HEK293 (cell line): Measurements from ENCODE around the gene LZTR1.

Experiments
- CTCF ChIA-PET: fragments of 350-600 bp; formaldehyde crosslinking; extraction: SDS; loops from one replicate; lab custom pipeline; 2021; ENCODE audit warnings: antibody characterized with exemption; lab: Yijun Ruan, JAX
- POLR2A ChIA-PET: fragments of 300-600 bp; formaldehyde crosslinking; extraction: SDS; loops from one replicate; lab custom pipeline; 2020; ENCODE audit warnings: antibody characterized with exemption, inconsistent platforms; lab: Yijun Ruan, JAX
- H3K27ac ChIP-seq: fragments of 200-500 bp; sonication (Bioruptor generic); 2 replicates; pipeline ENCODE4 v1.5.1; 2014; ENCODE audit warnings: low read depth, low read length, control low read depth, inconsistent platforms; ENCODE audit errors: extremely low read depth
- H3K36me3 ChIP-seq, 2 experiments: fragments of 200-500 bp in 1 of 2; sonication (Bioruptor generic) in 1 of 2; 1 replicate in 1 of 2; 2 replicates in 1 of 2; pipeline ENCODE4 v1.5.1; 2014 to 2017; ENCODE audit warnings: inconsistent platforms in 2 of 2, low read length in 2 of 2; ENCODE audit not compliant: control insufficient read depth in 2 of 2, insufficient read depth in 1 of 2
- H3K4me1 ChIP-seq: fragments of 200-500 bp; sonication (Bioruptor generic); 2 replicates; pipeline ENCODE4 v1.5.1; 2014; ENCODE audit warnings: mild to moderate bottlenecking, low read length, inconsistent platforms; ENCODE audit not compliant: control insufficient read depth, insufficient read depth
- H3K4me3 ChIP-seq: 2 replicates; pipeline ENCODE4 v1.5.1; 2011; ENCODE audit warnings: low read depth, mild to moderate bottlenecking, control low read depth, low read length, moderate library complexity
- H3K9me3 ChIP-seq: fragments of 200-500 bp; sonication (Bioruptor generic); 2 replicates; pipeline ENCODE4 v1.5.1; 2014; ENCODE audit warnings: low read depth, low read length, inconsistent platforms; ENCODE audit not compliant: control insufficient read depth, insufficient read depth
- MEIS1 ChIP-seq: sonication (generic); formaldehyde crosslinking; IDR thresholded peaks from 2 replicates; pipeline ENCODE4 v1.8.1; 2022; ENCODE audit warnings: missing genetic modification reagents, mild to moderate bottlenecking, borderline replicate concordance
- OVOL3 ChIP-seq: fragments of 450-650 bp; formaldehyde crosslinking; IDR thresholded peaks from 2 replicates; pipeline ENCODE4 v1.5.1; 2016; ENCODE audit warnings: missing biosample characterization, missing genetic modification characterization
- RBAK ChIP-seq: fragments of 450-650 bp; formaldehyde crosslinking; IDR thresholded peaks from 2 replicates; pipeline ENCODE4 v1.5.1; 2016; ENCODE audit warnings: missing biosample characterization, missing genetic modification characterization
- SCRT1 ChIP-seq: fragments of 450-650 bp; formaldehyde crosslinking; IDR thresholded peaks from 2 replicates; pipeline ENCODE4 v1.5.1; 2016; ENCODE audit warnings: missing biosample characterization, missing genetic modification characterization, borderline replicate concordance
- SCRT2 ChIP-seq: fragments of 450-650 bp; formaldehyde crosslinking; IDR thresholded peaks from 2 replicates; pipeline ENCODE4 v1.5.1; 2016; ENCODE audit warnings: missing biosample characterization, missing genetic modification characterization
- SP2 ChIP-seq: fragments of 450-650 bp; formaldehyde crosslinking; IDR thresholded peaks from 2 replicates; pipeline ENCODE4 v1.5.1; 2016; ENCODE audit warnings: missing biosample characterization, missing genetic modification characterization
- TRIM28 ChIP-seq: IDR thresholded peaks from 2 replicates; pipeline ENCODE4 v1.6.1; 2011; ENCODE audit warnings: low read length, control low read depth, borderline replicate concordance
- ZBTB26 ChIP-seq: fragments of 450-650 bp; formaldehyde crosslinking; optimal IDR thresholded peaks from 2 replicates; pipeline ENCODE3; 2016; ENCODE audit warnings: missing biosample characterization, mild to moderate bottlenecking, missing genetic modification characterization
- ZEB2 ChIP-seq: fragments of 450-650 bp; formaldehyde crosslinking; IDR thresholded peaks from 2 replicates; pipeline ENCODE4 v1.5.1; 2016; ENCODE audit warnings: missing biosample characterization, missing genetic modification characterization
- ZNF155 ChIP-seq: fragments of 450-650 bp; formaldehyde crosslinking; IDR thresholded peaks from 2 replicates; pipeline ENCODE4 v1.5.1; 2016; ENCODE audit warnings: missing biosample characterization, missing genetic modification characterization
- ZNF24 ChIP-seq: fragments of 450-650 bp; formaldehyde crosslinking; IDR thresholded peaks from 2 replicates; pipeline ENCODE4 v1.5.1; 2016; ENCODE audit warnings: missing biosample characterization, missing genetic modification characterization
- ZNF248 ChIP-seq: fragments of 450-650 bp; formaldehyde crosslinking; IDR thresholded peaks from 2 replicates; pipeline ENCODE4 v1.5.1; 2017; ENCODE audit warnings: missing biosample characterization, missing genetic modification characterization
- ZNF324 ChIP-seq: fragments of 450-650 bp; formaldehyde crosslinking; IDR thresholded peaks from 2 replicates; pipeline ENCODE4 v1.5.1; 2016; ENCODE audit warnings: missing biosample characterization, missing genetic modification characterization
- ZNF341 ChIP-seq: fragments of 450-650 bp; formaldehyde crosslinking; IDR thresholded peaks from 2 replicates; pipeline ENCODE4; 2016; ENCODE audit warnings: low read depth, missing biosample characterization, missing genetic modification characterization
- ZNF416 ChIP-seq: fragments of 450-650 bp; formaldehyde crosslinking; IDR thresholded peaks from 2 replicates; pipeline ENCODE4 v1.5.1; 2016; ENCODE audit warnings: missing biosample characterization, missing genetic modification characterization
- ZNF501 ChIP-seq: fragments of 450-650 bp; formaldehyde crosslinking; IDR thresholded peaks from 2 replicates; pipeline ENCODE4 v1.5.1; 2016; ENCODE audit warnings: missing biosample characterization, missing genetic modification characterization
- ZNF510 ChIP-seq: fragments of 450-650 bp; formaldehyde crosslinking; IDR thresholded peaks from 2 replicates; pipeline ENCODE4 v1.5.1; 2018; ENCODE audit warnings: mild to moderate bottlenecking, missing genetic modification characterization, missing biosample characterization; ENCODE audit not compliant: insufficient replicate concordance
- ZNF548 ChIP-seq: fragments of 450-650 bp; formaldehyde crosslinking; IDR thresholded peaks from 2 replicates; pipeline ENCODE4 v1.5.1; 2016; ENCODE audit warnings: missing biosample characterization, missing genetic modification characterization
- ZNF624 ChIP-seq: fragments of 450-650 bp; formaldehyde crosslinking; IDR thresholded peaks from 2 replicates; pipeline ENCODE4 v1.5.1; 2017; ENCODE audit warnings: missing biosample characterization, missing genetic modification characterization
- ZNF747 ChIP-seq: fragments of 450-650 bp; formaldehyde crosslinking; IDR thresholded peaks from 2 replicates; pipeline ENCODE4 v1.5.1; 2016; ENCODE audit warnings: missing biosample characterization, missing genetic modification characterization
- ZNF785 ChIP-seq: fragments of 450-650 bp; formaldehyde crosslinking; IDR thresholded peaks from 2 replicates; pipeline ENCODE4 v1.5.1; 2016; ENCODE audit warnings: missing biosample characterization, missing genetic modification characterization
- ZSCAN23 ChIP-seq: fragments of 450-650 bp; formaldehyde crosslinking; IDR thresholded peaks from 2 replicates; pipeline ENCODE4 v1.5.1; 2016; ENCODE audit warnings: missing biosample characterization, missing genetic modification characterization
- TF ChIP-seq, protein P1 (sequence below): sonication (generic); formaldehyde crosslinking; IDR thresholded peaks from 2 replicates; pipeline ENCODE4 v1.8.1; 2022; ENCODE audit warnings: mild to moderate bottlenecking, moderate library complexity, missing genetic modification reagents
- TF ChIP-seq, protein P2 (sequence below): fragments of 450-650 bp; formaldehyde crosslinking; IDR thresholded peaks from 2 replicates; pipeline ENCODE4 v1.5.1; 2016; ENCODE audit warnings: missing biosample characterization, missing genetic modification characterization, low read depth
- TF ChIP-seq, protein P3 (sequence below): fragments of 450-650 bp; formaldehyde crosslinking; IDR thresholded peaks from 2 replicates; pipeline ENCODE4 v1.5.1; 2016; ENCODE audit warnings: missing biosample characterization, missing genetic modification characterization
- TF ChIP-seq, protein P4 (sequence below): fragments of 450-650 bp; formaldehyde crosslinking; IDR thresholded peaks from 2 replicates; pipeline ENCODE4 v1.5.1; 2016; ENCODE audit warnings: missing biosample characterization, missing genetic modification characterization
- TF ChIP-seq, protein P5 (sequence below): fragments of 450-650 bp; formaldehyde crosslinking; IDR thresholded peaks from 2 replicates; pipeline ENCODE4 v1.5.1; 2016; ENCODE audit warnings: missing biosample characterization, missing genetic modification characterization
- TF ChIP-seq, protein P6 (sequence below): fragments of 450-650 bp; formaldehyde crosslinking; IDR thresholded peaks from 2 replicates; pipeline ENCODE4 v1.5.1; 2017; ENCODE audit warnings: missing biosample characterization, mild to moderate bottlenecking, missing genetic modification characterization, moderate library complexity

The LZTR1 gene

DNA sequence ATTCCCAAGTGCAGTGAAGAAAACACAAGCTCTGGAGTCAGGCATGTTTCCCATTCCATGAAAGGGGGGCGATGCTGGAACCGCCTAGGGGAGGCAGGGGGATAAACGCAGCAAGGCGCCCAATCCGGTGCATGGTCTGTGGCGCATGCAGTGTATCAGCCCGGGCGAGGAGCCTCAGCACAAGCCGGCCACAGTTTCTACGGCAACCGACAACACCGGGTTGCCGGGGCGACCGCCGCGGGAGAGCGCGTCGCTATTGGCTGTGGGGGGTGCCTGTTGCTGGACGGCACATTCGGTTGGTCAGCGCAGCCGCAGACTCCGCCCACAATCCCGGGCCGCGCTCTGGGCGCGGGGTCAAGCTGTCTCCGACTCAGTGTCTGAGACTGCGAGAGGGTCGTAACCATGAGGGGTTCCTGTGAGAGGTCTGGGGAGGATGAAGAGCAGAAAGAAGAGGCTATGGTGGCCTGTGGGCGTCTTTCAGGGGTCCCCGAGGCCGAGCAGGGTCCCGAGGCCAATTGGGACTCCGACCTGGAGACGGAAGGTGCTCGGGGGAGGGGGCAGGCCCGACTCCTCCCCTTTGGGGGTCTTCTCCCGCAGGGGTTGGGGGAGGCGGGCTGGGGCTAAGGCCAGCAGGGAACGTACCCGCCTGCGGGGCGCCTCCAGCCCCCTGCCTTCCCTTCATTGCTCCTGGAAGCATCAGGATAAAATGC lies 63.6 kb downstream of the LZTR1 start, which contains the start of gene LRRC74B (continued):
- TF ChIP-seq, protein P1, sequence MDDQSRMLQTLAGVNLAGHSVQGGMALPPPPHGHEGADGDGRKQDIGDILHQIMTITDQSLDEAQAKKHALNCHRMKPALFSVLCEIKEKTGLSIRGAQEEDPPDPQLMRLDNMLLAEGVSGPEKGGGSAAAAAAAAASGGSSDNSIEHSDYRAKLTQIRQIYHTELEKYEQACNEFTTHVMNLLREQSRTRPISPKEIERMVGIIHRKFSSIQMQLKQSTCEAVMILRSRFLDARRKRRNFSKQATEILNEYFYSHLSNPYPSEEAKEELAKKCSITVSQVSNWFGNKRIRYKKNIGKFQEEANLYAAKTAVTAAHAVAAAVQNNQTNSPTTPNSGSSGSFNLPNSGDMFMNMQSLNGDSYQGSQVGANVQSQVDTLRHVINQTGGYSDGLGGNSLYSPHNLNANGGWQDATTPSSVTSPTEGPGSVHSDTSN (CRISPR knock-in tag), result peak; percentile 96
- TF ChIP-seq SCRT2 (peak; percentile 95), ZBTB26 (peak; percentile 54), OVOL3 (tag by site-specific recombination) (no peak), SCRT1 (peak; percentile 84; the same call in 1 of the 2 replicates), ZNF24 (tag by site-specific recombination) (no peak), ZNF747 (tag by site-specific recombination) (no peak), ZNF341 (tag by site-specific recombination) (peak; percentile 97), ZSCAN23 (tag by site-specific recombination) (no peak), ZEB2 (tag by site-specific recombination) (no peak), MEIS1 (CRISPR knock-in tag) (no peak), SP2 (peak; percentile 96)
- TF ChIP-seq, protein P2, sequence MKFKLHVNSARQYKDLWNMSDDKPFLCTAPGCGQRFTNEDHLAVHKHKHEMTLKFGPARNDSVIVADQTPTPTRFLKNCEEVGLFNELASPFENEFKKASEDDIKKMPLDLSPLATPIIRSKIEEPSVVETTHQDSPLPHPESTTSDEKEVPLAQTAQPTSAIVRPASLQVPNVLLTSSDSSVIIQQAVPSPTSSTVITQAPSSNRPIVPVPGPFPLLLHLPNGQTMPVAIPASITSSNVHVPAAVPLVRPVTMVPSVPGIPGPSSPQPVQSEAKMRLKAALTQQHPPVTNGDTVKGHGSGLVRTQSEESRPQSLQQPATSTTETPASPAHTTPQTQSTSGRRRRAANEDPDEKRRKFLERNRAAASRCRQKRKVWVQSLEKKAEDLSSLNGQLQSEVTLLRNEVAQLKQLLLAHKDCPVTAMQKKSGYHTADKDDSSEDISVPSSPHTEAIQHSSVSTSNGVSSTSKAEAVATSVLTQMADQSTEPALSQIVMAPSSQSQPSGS (tag by site-specific recombination), result no peak
- TF ChIP-seq, protein P3, sequence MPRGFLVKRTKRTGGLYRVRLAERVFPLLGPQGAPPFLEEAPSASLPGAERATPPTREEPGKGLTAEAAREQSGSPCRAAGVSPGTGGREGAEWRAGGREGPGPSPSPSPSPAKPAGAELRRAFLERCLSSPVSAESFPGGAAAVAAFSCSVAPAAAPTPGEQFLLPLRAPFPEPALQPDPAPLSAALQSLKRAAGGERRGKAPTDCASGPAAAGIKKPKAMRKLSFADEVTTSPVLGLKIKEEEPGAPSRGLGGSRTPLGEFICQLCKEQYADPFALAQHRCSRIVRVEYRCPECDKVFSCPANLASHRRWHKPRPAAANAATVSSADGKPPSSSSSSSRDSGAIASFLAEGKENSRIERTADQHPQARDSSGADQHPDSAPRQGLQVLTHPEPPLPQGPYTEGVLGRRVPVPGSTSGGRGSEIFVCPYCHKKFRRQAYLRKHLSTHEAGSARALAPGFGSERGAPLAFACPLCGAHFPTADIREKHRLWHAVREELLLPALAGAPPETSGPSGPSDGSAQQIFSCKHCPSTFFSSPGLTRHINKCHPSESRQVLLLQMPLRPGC, result no peak

DNA sequence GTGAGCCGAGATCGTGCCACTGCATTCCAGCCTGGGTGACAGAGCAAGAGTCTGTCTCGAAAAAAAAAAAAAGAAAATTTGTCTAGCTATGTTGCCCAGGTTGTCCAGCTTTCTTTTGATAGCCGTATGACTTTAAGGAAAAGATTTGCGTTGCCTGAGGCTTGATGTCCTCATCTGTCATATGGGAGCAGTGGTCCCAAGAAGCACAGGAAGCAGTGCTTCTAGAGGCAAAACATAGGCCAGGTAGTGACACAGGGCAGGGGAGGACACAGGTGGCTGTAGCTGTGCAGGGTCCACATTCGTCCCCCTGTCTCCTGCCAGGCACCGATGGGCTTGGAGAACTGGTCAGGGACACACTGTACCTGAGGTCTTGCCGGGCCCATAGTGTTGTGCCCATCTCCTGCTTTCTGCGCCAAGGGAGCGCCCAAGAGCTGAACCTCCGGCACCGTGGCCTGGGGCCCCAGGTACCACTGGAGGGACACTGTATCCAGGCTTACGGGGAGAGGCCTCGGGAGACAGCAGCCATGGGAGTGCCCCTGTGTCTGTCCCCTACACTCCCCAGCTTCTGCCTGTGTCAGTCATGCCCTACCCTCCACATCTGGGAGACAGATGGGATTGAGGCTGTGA lies 65.1 kb downstream of the LZTR1 start:
- CTCF ChIA-PET, result interaction anchor here (0.6 kb wide), 1 partner anchor 65 kb away, joined by 4 read pairs; the partner anchor contains the start of gene LZTR1
- Histone ChIP-seq H3K36me3 (no peaks in the 10 kb centered on the region), H3K4me3 (no peak overlapping the region), H3K4me1 (no peaks in the 10 kb centered on the region; the same call in 1 of the 2 replicates), H3K9me3 (no peaks in the 10 kb centered on the region), H3K27ac (no peak overlapping the region)
- POLR2A ChIA-PET, result no interaction called here
- TF ChIP-seq, protein P4, sequence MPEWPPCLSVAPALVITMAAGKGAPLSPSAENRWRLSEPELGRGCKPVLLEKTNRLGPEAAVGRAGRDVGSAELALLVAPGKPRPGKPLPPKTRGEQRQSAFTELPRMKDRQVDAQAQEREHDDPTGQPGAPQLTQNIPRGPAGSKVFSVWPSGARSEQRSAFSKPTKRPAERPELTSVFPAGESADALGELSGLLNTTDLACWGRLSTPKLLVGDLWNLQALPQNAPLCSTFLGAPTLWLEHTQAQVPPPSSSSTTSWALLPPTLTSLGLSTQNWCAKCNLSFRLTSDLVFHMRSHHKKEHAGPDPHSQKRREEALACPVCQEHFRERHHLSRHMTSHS (tag by site-specific recombination), result no peak
- no peak for TF ChIP-seq TRIM28
- no peak for TF ChIP-seq RBAK
- TF ChIP-seq ZNF501 (tag by site-specific recombination), result no peak
- TF ChIP-seq, protein P5, sequence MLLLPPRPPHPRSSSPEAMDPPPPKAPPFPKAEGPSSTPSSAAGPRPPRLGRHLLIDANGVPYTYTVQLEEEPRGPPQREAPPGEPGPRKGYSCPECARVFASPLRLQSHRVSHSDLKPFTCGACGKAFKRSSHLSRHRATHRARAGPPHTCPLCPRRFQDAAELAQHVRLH, result no peak
- TF ChIP-seq ZNF747 (tag by site-specific recombination), result no peak
- no peak for TF ChIP-seq ZNF248 (tag by site-specific recombination)
- no peak for TF ChIP-seq ZNF510 (tag by site-specific recombination)
- no peak for TF ChIP-seq ZNF416
- TF ChIP-seq, protein P6, sequence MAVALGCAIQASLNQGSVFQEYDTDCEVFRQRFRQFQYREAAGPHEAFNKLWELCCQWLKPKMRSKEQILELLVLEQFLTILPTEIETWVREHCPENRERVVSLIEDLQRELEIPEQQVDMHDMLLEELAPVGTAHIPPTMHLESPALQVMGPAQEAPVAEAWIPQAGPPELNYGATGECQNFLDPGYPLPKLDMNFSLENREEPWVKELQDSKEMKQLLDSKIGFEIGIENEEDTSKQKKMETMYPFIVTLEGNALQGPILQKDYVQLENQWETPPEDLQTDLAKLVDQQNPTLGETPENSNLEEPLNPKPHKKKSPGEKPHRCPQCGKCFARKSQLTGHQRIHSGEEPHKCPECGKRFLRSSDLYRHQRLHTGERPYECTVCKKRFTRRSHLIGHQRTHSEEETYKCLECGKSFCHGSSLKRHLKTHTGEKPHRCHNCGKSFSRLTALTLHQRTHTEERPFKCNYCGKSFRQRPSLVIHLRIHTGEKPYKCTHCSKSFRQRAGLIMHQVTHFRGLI (tag by site-specific recombination), result no peak
- no peak for TF ChIP-seq ZNF324 (tag by site-specific recombination)
- TF ChIP-seq ZNF548 (tag by site-specific recombination), result no peak
- TF ChIP-seq ZSCAN23 (tag by site-specific recombination), result no peak
- no peak for TF ChIP-seq ZNF624 (tag by site-specific recombination)
- TF ChIP-seq ZNF155 (tag by site-specific recombination), result no peak
- no peak for TF ChIP-seq ZNF785
